Loucy (cell line): ENCODE measurements around the gene MTHFD1.

Experiments used
- CTCF ChIP-seq: fragments of 200-600 bp; sonication (generic); conservative IDR thresholded peaks from 2 replicates; pipeline ENCODE4 v1.5.1; 2014; ENCODE audit warnings: mild to moderate bottlenecking, antibody characterized with exemption, low read length
- EZH2phosphoT487 ChIP-seq: fragments of 200-600 bp; IDR thresholded peaks from 2 replicates; pipeline ENCODE4 v1.6.1; 2018; ENCODE audit warnings: antibody characterized with exemption, mild to moderate bottlenecking, moderate library complexity, borderline replicate concordance

GRCh38 chr14:64447876-64448670 is 59.9 kb downstream of the MTHFD1 start:
- TF ChIP-seq CTCF (no peak), EZH2phosphoT487 (no peak)
